ENCODE measurements around the gene C11orf68. TPM values are rescaled to one million over a fixed set of nuclear protein-coding genes. Genes with fewer than 3 reads are reported as not detected.
"Not testable (repeated sequence)": the region's sequence is repeated elsewhere in the genome, so short reads cannot be mapped to it uniquely, and the experiment has no call there.

Gene C11orf68
- total and polyA plus RNA-seq, 10 of the 15 experiments (the other 5 are each of a cell fraction or from before 2014, with no cell fraction given) = 3.0 to 25.4 (median 16.7) TPM

DNA sequence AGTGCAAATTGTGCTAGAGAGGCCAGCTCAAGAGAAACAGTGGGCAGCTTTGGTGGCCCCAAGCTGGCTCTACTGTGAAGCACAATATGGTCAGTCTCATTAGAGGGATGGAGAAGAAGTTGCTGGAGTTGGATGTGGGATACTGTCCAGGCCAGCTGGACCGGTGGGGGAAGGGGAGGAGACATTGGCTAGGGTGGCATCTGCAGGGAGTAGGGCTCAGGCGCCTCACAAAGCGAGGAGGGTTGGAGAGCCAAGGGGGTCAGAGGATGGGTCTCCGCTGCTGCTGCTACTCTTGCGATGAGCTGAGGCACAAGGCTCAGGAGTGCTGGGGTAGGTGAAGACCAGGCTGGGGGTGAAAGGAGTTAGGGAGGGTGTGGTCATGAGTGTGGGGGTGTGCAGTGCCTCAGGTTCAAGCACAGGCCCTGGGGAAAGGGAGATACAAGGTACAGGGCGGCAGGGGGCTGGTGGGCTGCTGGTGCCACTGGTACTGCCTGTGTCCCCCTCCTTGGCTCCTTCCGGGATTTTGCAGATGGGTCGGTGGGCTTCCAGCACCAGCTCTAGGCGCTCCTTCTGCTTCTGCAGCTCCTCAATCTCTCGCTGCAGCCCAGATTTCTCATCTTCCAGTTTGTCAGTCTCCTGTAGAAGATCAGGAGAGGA lies 26.1 kb downstream of the C11orf68 start (continued):
- TF ChIP-seq POLR2AphosphoS2 (IDR thresholded peaks at IDR 0.05; ENCODE audit: low read depth, low read length) = peak; percentile 74

DNA sequence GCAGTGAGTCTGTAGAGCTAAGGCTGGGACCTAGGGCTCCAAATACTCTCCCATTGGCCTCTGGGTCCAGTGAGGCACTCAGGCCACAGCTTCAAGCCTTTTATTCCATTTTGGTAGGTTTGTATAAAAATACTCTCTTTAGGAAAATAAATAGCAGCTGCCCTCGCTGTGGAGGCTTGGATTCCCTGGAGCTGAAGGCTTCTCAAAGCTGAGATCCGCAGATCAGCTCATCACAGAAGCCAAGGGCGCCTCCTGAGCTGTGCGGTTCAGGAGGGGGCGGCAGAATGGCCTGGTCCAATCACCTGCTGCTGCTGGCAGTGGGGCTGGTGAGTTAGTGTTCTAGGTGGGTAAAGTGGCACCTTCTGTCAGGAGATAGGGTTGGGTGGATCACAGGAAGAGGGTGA lies 26.7 kb downstream of the C11orf68 start:
- H3K9me3 ChIP-seq (replicated peaks; ENCODE audit: control insufficient read depth, insufficient read depth, low read length); H4K20me1 ChIP-seq (ENCODE audit: control insufficient read depth, insufficient read depth); H2AFZ ChIP-seq (ENCODE audit: control insufficient read depth, low read depth, low read length); DNase-seq (ENCODE audit: low read depth, low spot score); H3K27me3 ChIP-seq (replicated peaks in 1 of 2; ENCODE audit: control insufficient read depth in 2 of 2, insufficient read depth in 2 of 2, low read length in 1 of 2); H3K36me3 ChIP-seq (ENCODE audit: control insufficient read depth in 2 of 2, insufficient read depth in 2 of 2, low read length in 1 of 2); FAIRE-seq; in situ Hi-C loops (cut with MboI); BruUV-seq (replicated peaks): not testable (repeated sequence)
- Histone ChIP-seq H3K4me1 (ENCODE audit: control insufficient read depth, insufficient read depth, low read length) (peaks cover 32% of the 10 kb centered on the region), H3K27ac (ENCODE audit: control insufficient read depth, insufficient read depth) (peak overlapping the region; percentile 90), H3K9ac (ENCODE audit: control insufficient read depth, insufficient read depth, low read length) (peak overlapping the region; percentile 94), H3K4me2 (ENCODE audit: control insufficient read depth, insufficient read depth) (peak overlapping the region; percentile 99), H3K79me2 (ENCODE audit: control insufficient read depth, insufficient read depth, low read length) (peaks cover 54% of the 10 kb centered on the region), H3K4me3 (peak overlapping the region; percentile 98)
- peak; percentile 5; the same call in 1 of the 3 replicates for ATAC-seq
- RAD21 ChIA-PET (ENCODE audit: unreplicated experiment) = interaction anchor here (2.3 to 8.0 kb wide), 5 partner anchors 9 to 70 kb away, joined by 7 to 76 read pairs (median 18); partner anchors contain the start of genes CFL1, FOSL1 and MUS81
- SMC1A ChIA-PET (ENCODE audit: uncharacterized antibody, unreplicated experiment) = interaction anchor here (1.1 to 6.7 kb wide), 4 partner anchors 10 to 97 kb away, joined by 3 to 52 read pairs (median 20); partner anchors contain the start of genes CFL1 and MUS81
- intact Hi-C loops (cut with micrococcal nuclease; ENCODE audit: unreplicated experiment) = loop anchor here (5.0 to 10.0 kb wide), 2 partner anchors 35 to 243 kb away; no protein-coding TSS in a partner anchor
- CTCF ChIA-PET = interaction anchor here (0.6 to 9.2 kb wide), 14 partner anchors 7 to 181 kb away, joined by 3 to 146 read pairs (median 6); partner anchors contain the start of genes BANF1, CFL1, EIF1AD and FOSL1
- WGBS (ENCODE audit: insufficient coverage, insufficient replicate concordance, low lambda C conversion rate, missing lambda C conversion rate) = 8% methylated on average over 5 of the region's 5 CpGs
- POLR2A ChIA-PET = interaction anchor here (1.3 to 7.4 kb wide), 9 partner anchors 10 to 253 kb away, joined by 3 to 155 read pairs (median 14); partner anchors contain the start of genes CFL1, FOSL1, MUS81 and SART1
- TF ChIP-seq CREM (IDR thresholded peaks at IDR 0.05; ENCODE audit: low read depth) = 0 out of 2 replicates have a peak, but pooled peaks have one; percentile 5
- 0 out of 4 replicates have a peak, but pooled peaks of 1 of the 2 experiments have one; percentile 2 for TF ChIP-seq BHLHE40 (IDR thresholded peaks at IDR 0.05; ENCODE audit: borderline replicate concordance in 1 of 2, low read depth in 2 of 2, low read length in 1 of 2)
- TF ChIP-seq NBN (IDR thresholded peaks at IDR 0.05) = 0 out of 2 replicates have a peak, but pooled peaks have one; percentile 3
- 0 out of 2 replicates have a peak, but pooled peaks have one; percentile 51 for TF ChIP-seq NFYB (IDR thresholded peaks at IDR 0.05; ENCODE audit: insufficient read depth, low read depth, low read length)

Measured in GM12878 (cell line).